SU-DHL-6 (cell line): ENCODE results near the gene ARMC9.
A peak's percentile ranks its signal among the peaks of the same experiment; 100 is the strongest.

Source experiments
- H2AFZ ChIP-seq: fragments of 200-600 bp; sonication (generic); 2 replicates; pipeline ENCODE4 v1.6.1; 2014; ENCODE audit warnings: low read depth, mild to moderate bottlenecking, moderate library complexity, mixed read lengths, antibody characterized with exemption, low read length; ENCODE audit not compliant: severe bottlenecking
- H3F3A ChIP-seq: fragments of 200-600 bp; shearing (Covaris generic); 2 replicates; pipeline ENCODE4 v1.6.0; 2016; ENCODE audit warnings: antibody characterized with exemption, mild to moderate bottlenecking; ENCODE audit not compliant: insufficient read depth
- H3K27ac ChIP-seq: fragments of 200-600 bp; sonication (generic); 2 replicates; pipeline ENCODE4 v1.5.1; 2016; ENCODE audit warnings: low read depth, mild to moderate bottlenecking, low read length, moderate library complexity, mixed read lengths
- H3K27me3 ChIP-seq: fragments of 200-600 bp; sonication (generic), shearing (Covaris generic); 2 replicates; pipeline ENCODE4 v1.6.0; 2014; ENCODE audit warnings: mild to moderate bottlenecking, low read length
- H3K36me3 ChIP-seq: fragments of 200-600 bp; sonication (generic); 2 replicates; pipeline ENCODE4 v1.6.1; 2014; ENCODE audit warnings: mild to moderate bottlenecking, low read length, mixed read lengths
- H3K4me2 ChIP-seq: fragments of 300-600, 200-600 bp; shearing (Covaris generic), sonication (generic); 2 replicates; pipeline ENCODE4 v1.6.0; 2014; ENCODE audit warnings: low read length, low read depth, mild to moderate bottlenecking; ENCODE audit not compliant: poor library complexity, severe bottlenecking
- H3K4me3 ChIP-seq: fragments of 200-600 bp; sonication (generic); 2 replicates; pipeline ENCODE4 v1.5.1; 2014; ENCODE audit warnings: antibody characterized with exemption, low read length, mild to moderate bottlenecking, mixed read lengths; ENCODE audit not compliant: insufficient read depth, poor library complexity, severe bottlenecking
- H3K79me2 ChIP-seq: fragments of 200-600 bp; sonication (generic); 2 replicates; pipeline ENCODE4 v1.6.1; 2014; ENCODE audit warnings: mild to moderate bottlenecking, low read length, moderate library complexity; ENCODE audit not compliant: insufficient read depth
- H3K9ac ChIP-seq: fragments of 200-600 bp; sonication (generic); 2 replicates; pipeline ENCODE4 v1.7.0; 2014; ENCODE audit warnings: mild to moderate bottlenecking, low read length
- H3K9me2 ChIP-seq: fragments of 200-600 bp; sonication (generic); replicated peaks from 2 replicates; pipeline ENCODE4 v1.6.1; 2014; ENCODE audit warnings: low read length; ENCODE audit not compliant: insufficient read depth
- H3K9me3 ChIP-seq: fragments of 200-600 bp; sonication (generic); 2 replicates; pipeline ENCODE4 v1.6.1; 2014; ENCODE audit warnings: low read length, mixed read lengths; ENCODE audit not compliant: insufficient read depth
- H4K20me1 ChIP-seq: fragments of 200-600 bp; sonication (generic); 2 replicates; pipeline ENCODE4 v1.6.1; 2014; ENCODE audit warnings: low read depth, mild to moderate bottlenecking, antibody characterized with exemption, low read length, moderate library complexity, mixed read lengths
- EZH2phosphoT487 ChIP-seq: fragments of 200-600 bp; sonication (generic), shearing (Covaris generic); conservative IDR thresholded peaks from 2 replicates; pipeline ENCODE4 v1.6.1; 2018; ENCODE audit warnings: mild to moderate bottlenecking, antibody characterized with exemption, low read length, moderate library complexity, mixed read lengths
- TF ChIP-seq, protein P1 (sequence below): fragments of 200-600 bp; sonication (generic); IDR thresholded peaks from one replicate; pipeline ENCODE4 v1.5.1; 2017; ENCODE audit warnings: antibody characterized with exemption, mild to moderate bottlenecking, low read length, moderate library complexity; ENCODE audit not compliant: insufficient read depth, poor library complexity, severe bottlenecking

The ARMC9 gene

GRCh38 chr2:231296401-231296974 lies 98.1 kb downstream of the ARMC9 start:
- Histone ChIP-seq H3K36me3 (no peaks in the 10 kb centered on the region), H3K9me3 (no peaks in the 10 kb centered on the region), H2AFZ (no peak overlapping the region), H4K20me1 (no peaks in the 10 kb centered on the region), H3K27ac (peak overlapping the region; percentile 89), H3K9ac (peak overlapping the region; percentile 30), H3K9me2 (no peaks in the 10 kb centered on the region), H3K4me3 (no peak overlapping the region), H3K27me3 (no peaks in the 10 kb centered on the region), H3K4me2 (peak overlapping the region; percentile 58), H3F3A (peaks cover 42% of the 10 kb centered on the region), H3K79me2 (no peaks in the 10 kb centered on the region)
- TF ChIP-seq EZH2phosphoT487: no peak
- TF ChIP-seq, protein P1, sequence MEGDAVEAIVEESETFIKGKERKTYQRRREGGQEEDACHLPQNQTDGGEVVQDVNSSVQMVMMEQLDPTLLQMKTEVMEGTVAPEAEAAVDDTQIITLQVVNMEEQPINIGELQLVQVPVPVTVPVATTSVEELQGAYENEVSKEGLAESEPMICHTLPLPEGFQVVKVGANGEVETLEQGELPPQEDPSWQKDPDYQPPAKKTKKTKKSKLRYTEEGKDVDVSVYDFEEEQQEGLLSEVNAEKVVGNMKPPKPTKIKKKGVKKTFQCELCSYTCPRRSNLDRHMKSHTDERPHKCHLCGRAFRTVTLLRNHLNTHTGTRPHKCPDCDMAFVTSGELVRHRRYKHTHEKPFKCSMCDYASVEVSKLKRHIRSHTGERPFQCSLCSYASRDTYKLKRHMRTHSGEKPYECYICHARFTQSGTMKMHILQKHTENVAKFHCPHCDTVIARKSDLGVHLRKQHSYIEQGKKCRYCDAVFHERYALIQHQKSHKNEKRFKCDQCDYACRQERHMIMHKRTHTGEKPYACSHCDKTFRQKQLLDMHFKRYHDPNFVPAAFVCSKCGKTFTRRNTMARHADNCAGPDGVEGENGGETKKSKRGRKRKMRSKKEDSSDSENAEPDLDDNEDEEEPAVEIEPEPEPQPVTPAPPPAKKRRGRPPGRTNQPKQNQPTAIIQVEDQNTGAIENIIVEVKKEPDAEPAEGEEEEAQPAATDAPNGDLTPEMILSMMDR: no peak

- H4K20me1 ChIP-seq: no peaks in the 10 kb centered on the region
- H2AFZ ChIP-seq: peak overlapping the region; percentile 53
- H3K27me3 ChIP-seq: no peaks in the 10 kb centered on the region
- H3K4me2 ChIP-seq: peak overlapping the region; percentile 58
- H3K4me3 ChIP-seq: peak overlapping the region; percentile 14
- TF ChIP-seq, protein P1: peak; percentile 73
- no peak for TF ChIP-seq EZH2phosphoT487
- peaks cover 42% of the 10 kb centered on the region for H3F3A ChIP-seq
- no peaks in the 10 kb centered on the region for H3K9me2 ChIP-seq
- H3K36me3 ChIP-seq: no peaks in the 10 kb centered on the region
- no peaks in the 10 kb centered on the region for H3K9me3 ChIP-seq
- H3K79me2 ChIP-seq: no peaks in the 10 kb centered on the region
- H3K27ac ChIP-seq: peak overlapping the region; percentile 89
- peak overlapping the region; percentile 30 for H3K9ac ChIP-seq
Observed at GRCh38 chr2:231297108-231297908, 98.9 kb downstream of the ARMC9 start.

DNA sequence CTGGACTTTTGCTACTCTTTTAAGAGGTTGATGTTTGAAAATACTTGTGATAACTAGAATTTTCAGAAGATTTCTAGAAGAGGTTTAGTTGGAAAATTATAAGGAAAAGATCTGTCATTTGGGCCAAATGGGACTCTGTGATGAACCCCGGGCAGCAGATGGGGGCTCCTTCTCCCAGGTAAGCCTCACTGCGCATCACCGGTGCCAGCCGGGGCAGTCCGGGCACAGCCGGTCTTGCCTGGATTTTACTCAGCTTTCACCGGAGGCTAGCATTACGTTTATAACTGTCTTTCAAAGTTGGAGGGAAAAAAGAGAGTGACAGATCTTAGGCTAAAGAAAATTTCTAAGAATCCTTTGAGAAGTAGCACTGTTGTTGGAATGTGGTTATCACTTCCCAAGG lies 99.7 kb downstream of the ARMC9 start:
- Histone ChIP-seq H3F3A (peaks cover 42% of the 10 kb centered on the region), H3K4me3 (no peak overlapping the region), H3K4me2 (peak overlapping the region; percentile 58), H3K27me3 (no peaks in the 10 kb centered on the region), H3K79me2 (no peaks in the 10 kb centered on the region), H3K9me2 (no peaks in the 10 kb centered on the region), H3K27ac (peak overlapping the region; percentile 89), H4K20me1 (no peaks in the 10 kb centered on the region), H3K9me3 (no peaks in the 10 kb centered on the region), H3K9ac (peak overlapping the region; percentile 30; the same call in 1 of the 2 replicates), H3K36me3 (no peaks in the 10 kb centered on the region), H2AFZ (peak overlapping the region; percentile 2)
- TF ChIP-seq, protein P1: no peak
- TF ChIP-seq EZH2phosphoT487: no peak
